Stimulated activated CD4-positive, alpha-beta T cell treated with anti-CD3 and anti-CD28 coated beads, Interleukin-2, amount 100 ng/mL, for 24 hours (primary cell): ENCODE results near the gene SLC24A3.

ENCODE experiments used
- DNase-seq, 2 donors: peaks; one replicate each; pipeline ENCODE4 v3.0.0-alpha.2; 2020

Gene SLC24A3

DNA sequence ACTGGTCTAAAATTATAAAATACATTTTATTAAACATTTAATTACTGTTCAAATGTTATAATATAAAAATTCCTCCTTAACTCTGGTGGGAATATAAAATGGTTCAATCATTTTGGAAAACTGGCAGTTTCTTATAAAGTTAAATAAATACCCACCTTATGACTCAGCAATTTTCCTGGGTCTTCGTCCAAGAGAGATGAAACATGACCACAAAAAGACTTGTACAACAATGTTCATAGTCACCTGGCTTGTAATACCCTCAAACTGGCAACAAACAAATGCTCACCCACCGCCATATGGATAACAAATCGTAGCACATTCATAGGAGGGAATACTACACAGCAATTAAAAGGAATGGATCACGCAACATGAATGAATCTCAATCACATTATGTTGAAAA lies 479.7 kb downstream of the SLC24A3 start:
- no peak for DNase-seq

DNA sequence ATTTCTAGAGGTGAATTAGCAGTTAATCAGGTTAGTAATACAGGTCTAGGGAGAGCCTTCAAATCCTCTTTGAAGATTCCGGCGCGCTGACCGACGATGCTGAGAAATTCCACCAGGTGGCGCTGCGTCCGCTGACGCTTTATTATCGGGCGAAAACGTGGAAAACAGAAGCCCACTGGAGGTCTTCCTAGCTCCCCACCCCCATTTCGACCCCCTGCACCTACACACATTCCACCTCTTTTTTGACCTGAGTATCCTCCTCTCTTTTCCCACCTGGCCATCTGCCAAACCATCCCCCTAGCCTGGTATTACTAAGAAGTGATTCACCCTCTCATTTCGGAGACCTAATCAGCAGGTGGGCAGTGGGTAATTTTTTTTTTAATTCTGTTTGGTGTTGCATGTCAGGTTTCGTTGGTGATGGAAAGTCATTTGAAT lies 480.3 kb downstream of the SLC24A3 start:
- peak; percentile 50 to 68 for DNase-seq

DNA sequence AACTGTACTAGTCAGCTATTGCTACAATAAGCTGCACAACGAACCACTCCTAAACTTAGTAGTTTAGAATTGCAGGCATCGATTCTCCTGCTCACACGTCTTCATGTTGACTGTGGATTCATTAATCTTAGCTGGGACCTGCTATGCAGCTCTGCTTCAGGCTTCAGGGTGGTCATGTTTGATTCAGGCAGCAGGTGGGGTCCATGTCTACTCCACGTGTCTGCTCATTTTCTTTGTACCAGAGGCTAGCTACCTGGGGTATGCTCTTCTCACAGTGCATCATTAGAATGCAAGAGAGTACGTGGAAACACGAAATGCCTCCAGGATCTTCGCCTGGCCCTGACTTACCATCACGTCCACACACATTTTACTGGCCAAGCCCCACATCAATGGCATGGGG lies 481.1 kb downstream of the SLC24A3 start:
- no peak for DNase-seq

DNA sequence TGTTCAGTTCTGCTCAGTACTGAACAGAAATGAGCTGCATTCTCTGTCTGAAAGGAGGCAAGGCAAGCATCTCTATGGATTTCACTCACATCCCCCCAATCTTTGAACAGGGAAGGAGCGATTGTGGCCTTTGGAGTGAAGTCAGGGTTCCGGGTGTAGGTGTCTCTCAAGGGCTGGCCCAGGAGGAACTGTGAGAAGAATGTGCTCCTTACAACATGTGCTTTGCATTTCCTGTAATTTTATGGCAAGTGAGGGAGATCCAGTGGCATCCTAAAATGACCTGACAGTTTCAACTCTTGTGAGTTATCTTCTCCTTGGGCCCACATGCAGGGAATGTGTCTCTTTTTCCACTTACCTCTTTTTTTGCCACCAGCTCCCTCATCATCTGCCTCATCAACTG lies 482.6 kb downstream of the SLC24A3 start:
- DNase-seq, result no peak

DNA sequence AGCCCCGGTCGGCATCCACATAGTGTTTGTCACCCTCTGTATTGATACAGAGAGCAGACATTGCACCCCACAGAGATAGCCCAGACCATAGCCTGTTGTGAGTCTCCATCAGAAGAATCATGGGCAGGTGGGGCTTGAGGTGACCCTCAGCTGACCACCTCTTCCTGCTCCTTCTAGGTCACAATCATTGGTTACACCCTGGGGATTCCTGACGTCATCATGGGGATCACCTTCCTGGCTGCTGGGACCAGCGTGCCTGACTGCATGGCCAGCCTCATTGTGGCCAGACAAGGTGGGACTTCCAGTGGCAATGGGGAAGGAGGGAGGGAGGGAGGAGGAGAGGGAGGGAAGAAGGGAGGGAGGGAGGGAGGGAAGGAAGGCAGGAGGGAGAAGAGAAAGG lies 484.2 kb downstream of the SLC24A3 start:
- DNase-seq, result no peak

DNA sequence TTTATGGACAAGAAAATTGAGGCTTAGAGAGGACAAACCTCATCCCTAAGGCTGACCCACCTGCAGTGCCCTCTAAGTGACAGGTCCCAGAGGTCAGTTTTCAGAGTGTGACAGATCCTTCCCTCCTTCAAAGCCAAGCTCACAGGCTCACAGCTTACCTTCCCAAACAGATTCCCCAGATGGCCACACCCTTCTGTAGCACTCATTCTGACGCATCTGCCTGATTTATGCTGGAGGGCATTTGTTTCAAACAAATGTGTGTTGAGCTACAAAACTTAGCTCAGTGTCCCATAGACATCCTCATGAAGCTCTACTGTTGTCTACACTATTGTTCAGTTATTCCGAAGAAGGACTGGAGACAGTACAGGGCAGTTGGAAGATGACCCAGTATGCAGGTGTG lies 485.0 kb downstream of the SLC24A3 start:
- DNase-seq, result no peak

DNA sequence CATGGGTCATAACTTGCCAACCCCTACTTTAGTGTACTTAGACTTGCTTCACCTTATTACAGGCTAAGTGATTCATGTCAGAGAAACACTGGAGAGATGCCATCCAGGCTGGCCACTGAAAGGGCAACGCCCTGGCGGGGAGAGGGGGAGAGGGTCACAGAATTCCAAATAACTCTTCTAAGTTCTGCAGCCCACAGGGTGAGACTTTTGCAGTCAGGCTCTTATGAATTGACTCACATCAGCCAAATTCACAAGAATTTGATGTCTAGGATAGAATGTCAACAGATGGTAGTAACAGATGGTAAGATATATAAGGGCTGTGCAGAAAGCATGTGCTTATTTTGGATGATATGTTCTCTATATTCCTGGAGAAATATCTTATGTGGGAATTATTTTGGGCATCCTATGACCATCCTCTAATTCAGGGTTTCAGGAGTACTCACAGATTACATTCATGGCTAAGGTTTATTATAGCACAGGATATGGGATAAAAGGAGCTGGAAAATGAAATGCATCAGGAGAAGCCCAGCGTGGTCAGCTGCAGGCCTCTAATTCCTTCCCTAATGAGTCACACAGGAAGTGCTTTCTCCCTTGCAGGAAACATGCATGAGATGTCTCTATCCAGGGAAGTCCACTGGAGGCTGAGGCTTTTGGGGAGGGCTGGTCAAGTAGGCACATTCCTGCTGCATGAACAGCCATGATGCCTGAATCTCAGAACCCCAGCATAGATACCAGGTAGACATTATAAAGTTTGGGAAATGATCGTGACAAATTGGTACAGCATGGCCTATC lies 486.9 kb downstream of the SLC24A3 start:
- DNase-seq, result no peak

DNA sequence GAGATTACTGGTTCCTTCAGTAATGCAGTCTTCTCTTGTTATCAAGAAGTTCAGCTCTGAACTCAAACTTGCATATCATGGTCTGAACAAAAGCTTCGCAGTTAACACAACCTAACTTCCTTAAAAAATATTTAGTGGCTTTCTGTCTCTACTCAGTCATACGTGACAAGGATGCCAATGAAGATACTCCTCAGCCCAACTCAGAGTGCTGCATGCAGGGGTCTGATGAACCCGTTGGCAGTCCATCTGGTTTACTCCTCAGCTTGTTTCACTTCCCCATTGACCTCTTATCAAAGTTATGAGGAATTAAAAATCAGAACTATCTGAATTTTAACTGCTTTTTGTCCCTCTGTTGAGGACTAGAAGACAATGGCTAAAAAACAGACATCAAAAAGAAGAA lies 489.0 kb downstream of the SLC24A3 start:
- no peak for DNase-seq

DNA sequence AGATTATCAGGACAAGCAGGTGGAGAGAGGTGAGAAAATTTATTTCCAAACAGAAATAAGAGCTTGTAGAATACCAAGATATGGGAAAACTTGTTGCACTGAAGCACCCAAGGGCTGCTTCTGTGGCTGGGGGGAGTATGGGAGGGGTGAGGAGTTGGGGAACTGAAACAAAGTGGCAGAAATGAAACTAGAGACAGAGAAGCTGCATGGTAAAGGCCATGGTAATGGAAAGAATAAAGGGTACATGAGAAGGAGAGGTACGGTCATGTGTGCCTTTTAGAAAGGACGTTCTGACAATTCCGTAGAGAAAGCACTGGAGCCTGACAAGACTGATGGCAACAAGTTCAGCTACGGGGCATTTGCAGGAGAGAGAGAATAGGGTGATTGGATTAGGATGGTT lies 494.0 kb downstream of the SLC24A3 start:
- DNase-seq, result no peak

DNA sequence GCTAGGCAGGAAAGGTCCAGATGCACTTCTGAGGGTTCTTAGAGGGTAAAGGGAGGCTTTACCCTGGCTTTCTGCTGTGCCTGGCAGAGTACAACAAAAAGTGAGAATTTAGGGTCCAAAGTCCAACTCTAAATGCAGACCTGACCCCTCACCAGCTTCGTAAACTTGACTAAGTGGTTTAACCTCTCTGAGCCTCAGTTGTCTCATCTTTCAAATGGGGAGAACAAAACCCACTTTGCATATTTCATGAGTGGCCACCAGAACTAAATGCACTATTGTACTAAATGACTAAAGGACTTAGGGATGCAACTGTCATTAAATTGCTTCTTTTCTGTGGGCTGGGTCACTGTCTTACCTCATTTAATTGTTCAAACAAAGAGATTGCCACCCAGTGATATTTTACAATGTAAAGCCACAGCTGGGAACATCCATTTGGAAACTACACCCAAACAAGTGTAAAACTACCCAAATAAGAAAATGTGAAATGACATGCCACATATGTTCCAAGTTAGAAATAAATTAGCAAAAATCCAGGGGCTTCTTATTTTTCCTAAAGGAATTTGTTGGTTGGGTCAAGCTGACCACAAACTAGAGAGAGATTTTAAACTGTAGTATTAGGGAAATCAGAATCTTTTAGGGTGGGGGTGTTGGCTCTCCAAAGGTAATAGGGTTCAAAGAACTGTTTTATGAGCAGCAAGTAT lies 497.3 kb downstream of the SLC24A3 start:
- no peak for DNase-seq

DNA sequence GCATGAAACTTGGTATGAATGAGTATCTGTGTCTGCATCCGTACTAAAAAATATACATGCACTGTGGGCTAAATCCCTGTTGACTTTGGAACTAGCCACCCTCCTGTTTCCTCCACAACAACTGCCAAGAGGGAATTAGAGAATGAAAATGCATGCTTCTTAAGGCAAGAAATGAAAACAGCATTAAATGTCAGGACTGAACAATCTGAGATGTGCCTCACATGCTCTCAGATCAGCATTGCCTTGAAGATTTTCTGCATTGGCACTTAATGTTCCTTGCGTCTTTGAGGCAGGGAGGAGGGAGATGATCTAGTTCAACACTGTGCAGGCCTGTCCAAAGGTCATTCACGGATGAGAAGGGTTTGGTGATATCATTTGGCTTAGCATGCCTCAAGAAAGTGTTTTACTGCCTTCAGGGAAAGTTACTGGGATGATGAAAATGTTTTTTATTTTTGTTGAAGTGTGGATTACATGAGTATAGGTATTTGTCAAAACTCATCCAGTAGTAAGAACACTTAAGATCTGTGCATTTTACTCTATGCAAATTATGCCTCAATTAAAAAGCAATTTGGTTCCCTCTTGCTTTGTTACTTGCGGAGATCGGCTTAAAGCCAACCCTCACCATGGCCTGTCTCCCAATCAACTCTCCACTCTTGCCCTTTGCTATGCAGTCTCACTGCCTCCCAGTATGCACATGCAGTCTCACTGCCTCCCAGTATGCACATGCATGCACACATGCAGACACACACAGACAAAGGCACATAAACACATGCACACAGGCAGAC lies 498.1 kb downstream of the SLC24A3 start:
- no peak for DNase-seq

DNA sequence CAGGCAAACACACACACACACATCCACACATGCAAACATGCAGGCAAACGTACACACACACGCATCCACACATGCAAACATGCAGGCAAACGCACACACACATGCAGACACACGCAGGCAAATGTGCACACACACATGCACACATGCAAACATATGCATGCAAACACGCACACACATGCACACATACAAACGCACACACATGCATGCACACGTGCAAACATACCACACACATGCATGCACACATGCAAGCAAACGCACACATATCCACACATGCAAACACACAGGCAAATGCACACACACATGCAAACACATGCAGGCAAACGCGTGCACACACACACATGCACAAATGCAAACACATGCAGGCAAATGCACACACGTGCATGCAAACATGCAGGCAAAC lies 498.7 kb downstream of the SLC24A3 start:
- no peak for DNase-seq

DNA sequence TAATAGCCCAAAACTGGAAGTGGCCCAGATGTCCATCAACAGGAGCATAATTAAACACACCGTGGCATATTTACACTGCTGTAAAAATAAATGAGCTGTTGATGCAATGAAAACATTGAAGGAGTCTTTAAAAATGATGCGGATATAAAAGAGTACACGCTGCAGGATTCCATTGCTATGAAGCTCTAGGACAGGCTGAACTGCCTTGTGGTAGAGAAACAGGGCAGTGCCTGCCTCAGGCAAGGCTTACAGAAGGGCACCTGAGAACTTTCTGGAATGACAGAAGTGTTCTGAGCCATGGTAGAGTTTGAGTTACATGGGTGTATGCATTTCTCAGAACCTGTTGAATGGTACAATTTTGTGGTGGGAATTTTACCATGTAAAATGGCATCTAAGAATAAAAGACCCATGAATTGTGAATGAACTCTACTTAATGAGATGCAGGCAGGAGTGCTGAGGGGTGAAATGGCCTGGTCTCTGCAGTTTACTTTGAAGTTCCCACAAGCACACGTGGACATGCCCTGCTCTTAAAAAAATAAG lies 500.3 kb downstream of the SLC24A3 start:
- no peak for DNase-seq

DNA sequence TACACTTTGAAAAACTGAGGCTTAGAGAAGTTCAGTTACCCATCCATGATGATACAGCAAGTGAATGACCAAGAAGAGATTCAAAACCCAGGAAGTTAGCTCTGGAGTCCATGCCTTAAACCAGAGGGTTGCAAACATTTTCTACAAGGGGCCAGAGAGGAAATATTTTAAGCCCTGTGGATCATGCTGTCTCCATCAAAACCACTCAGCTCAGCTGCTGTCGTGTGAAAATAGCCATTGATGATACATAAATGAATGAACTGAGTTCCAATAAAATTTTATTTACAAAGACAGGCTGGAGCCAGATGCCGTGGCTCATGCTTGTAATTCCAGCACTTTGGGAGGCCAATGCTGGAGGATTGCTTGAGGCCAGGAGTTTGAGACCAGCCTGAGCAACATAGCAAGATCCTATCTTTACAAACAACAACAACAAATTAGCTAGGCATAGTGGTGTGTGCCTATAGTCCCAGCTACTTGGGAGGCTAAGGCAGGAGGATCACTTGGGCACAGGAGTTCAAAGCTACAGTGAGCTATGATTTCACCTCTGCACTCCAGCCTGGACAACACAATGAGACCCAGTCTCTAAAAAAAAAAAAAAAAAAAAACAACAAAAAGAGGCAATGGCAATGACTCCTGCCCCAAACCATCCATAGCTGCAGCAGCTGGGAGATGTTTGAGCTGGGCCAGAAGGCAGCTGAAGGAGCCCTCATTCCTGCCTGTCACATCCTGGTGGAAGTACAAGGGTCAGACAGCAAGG lies 501.6 kb downstream of the SLC24A3 start:
- no peak for DNase-seq

DNA sequence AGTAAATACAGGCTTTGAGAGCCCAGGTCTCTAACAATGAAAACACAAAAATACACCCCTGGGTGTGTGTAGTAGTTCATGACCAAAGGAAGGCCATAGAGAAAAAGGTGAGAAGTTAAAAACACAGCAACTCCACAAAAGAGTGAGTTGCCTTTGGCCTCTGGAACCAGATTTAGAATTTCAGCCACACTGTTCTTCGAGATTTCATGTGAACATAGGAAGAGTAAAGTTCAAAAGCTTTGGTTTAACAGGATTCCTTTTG lies 502.1 kb downstream of the SLC24A3 start:
- no peak for DNase-seq

DNA sequence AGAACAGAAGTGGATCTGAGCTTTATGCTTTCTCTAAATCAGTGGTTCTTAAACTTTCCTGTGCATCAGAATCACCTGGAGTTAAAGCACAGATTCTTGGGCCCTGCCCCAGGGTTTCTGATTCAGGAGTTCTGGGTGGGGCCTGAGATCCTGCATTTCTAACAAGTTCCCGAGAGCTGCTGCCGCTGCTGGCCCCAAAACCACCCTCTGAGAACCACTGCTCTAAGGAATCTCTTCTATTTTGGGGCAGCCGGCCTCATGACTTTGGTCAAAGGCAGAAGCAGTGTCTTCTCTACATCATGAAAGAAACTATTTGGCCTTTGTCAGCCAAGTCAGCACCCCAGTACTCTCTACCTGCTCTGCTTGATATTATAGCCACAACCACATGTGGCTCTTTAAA lies 503.5 kb downstream of the SLC24A3 start:
- no peak for DNase-seq

DNA sequence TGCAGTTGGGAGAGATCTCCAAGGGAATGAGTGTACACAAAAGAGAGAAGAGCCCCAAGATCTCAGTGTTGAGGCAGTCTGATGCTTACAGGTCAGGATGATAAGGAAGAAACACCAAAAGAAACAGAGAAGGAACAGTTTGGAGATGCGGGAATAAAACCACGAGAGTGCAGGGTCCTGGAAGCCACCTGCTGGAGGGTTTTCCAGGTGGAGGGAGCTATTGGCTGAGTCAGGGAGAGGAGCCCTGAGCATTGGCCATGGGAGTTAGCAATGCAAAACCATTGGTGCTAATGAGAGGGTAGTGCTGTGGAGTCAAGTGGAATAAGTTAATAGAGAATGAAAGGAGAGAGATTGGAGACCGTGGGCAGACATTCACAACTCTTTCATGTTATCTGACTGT lies 506.4 kb downstream of the SLC24A3 start:
- DNase-seq, result no peak

DNA sequence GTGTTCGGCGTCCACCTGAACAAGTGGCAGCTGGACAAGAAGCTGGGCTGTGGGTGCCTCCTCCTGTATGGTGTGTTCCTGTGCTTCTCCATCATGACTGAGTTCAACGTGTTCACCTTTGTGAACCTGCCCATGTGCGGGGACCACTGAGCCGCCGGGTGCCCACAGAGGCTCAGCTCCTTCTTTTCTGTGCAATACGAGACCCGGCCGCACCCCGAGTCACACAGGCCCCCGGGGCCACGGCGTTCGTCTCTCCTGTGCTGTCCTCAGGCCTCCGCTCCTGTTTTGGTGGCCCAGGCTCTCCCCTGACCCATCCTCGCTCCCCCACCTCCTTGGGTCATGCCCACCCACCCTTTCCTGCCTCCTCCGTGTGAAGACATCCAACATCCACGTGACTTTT lies 508.5 kb downstream of the SLC24A3 start:
- DNase-seq, result no peak

DNA sequence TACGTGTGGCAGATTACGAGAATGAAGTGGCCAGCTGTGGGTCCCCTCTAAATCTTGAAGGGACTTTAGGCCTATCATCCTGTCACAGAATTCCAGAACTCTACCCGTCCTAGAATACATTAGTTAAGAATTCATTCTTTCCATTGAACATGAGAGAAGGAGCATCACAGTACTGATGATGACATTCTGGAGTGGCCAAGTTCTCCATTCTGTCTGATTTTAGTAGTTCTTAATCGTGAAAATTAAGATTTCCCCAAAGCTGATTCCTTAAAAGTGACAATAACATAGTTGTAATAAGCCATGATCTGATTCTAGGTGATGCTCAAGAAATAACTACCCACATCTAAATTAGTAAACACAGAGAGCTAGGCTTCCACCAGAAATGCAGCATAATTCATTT lies 510.6 kb downstream of the SLC24A3 start:
- DNase-seq, result no peak

DNA sequence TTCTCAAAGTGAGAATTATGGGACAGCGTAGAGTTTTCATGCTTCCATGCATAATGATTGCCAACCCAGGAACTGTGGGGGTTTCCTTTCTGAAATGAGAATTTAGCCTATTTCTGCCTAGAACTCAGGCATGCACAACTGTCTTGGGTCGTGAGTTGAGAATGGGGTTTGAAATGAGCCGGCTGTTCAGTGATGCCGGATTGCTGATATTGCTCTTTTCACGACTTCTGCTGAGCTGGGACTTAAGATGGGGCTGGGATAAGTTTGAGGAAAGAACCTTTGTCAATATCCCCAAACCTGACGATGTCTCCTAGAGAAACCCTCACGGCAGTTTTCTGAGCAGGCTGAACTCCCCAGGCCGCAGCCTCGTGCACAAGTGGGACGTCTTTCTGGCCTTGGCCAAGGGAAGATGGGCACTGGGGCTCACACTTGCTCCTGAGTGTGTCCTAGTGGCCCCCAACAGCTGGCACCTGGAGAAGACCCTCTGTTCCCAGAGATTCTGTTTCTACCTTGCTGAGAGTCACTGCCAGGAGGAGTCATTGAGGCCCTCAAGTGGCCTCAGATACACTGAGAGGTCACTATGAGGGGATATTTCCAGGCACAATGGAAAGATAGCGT lies 511.5 kb downstream of the SLC24A3 start:
- DNase-seq, result no peak

DNA sequence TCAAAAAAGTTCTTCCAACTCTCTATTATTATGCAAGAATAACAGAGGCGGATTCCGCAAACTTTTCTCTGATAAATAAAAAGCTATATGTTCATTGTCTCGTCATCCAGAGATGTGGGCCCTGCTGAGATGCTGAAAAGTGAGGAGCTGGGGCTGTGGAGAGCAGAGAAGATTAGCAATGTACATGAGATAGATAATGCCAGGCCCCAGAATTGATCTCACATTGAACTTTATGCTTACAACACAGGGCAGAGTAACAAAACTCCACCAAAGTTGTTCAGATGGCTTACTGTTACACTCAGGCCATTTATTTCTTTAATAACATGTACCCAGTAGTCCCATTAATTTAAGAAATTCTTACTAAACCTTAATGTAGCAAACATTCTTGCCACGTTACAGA lies 512.9 kb downstream of the SLC24A3 start:
- no peak for DNase-seq

DNA sequence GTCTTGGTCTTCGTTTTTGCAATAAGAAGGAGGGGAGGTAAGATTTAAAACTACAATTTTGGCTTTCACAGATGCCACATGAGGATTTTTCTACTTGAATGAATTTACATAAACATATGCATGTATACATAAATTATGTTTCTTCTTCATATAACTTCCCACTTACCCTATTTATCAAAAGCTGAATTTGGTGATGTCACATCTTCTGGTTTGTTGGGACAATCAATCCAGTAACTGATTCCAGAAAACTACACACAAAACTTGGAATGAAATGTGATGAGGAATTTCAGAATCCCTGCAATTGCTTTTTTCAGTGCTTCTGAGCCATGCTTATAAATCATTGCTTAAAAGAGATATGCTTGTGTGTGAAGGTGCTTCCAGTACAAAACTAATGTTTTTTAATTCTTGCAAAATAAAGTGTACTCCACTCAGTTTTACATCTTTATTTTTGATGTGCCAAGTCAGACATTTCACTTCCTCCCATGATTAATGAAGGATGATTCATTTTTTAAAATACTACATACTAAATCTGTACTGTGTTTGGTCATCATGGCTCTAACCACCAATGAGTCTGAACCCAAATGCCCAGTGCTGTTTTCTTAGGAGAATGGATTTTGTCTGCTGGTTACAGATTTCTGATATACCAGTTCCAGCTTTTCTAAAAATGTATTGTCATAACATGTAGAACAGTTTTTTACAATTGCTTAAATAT lies 513.5 kb downstream of the SLC24A3 start:
- no peak for DNase-seq
